HG03060 (cell line): ENCODE measurements around the gene ZCWPW2.

Experiments used
- ATAC-seq: cut with Tn5 transposase; IDR thresholded peaks from one replicate; pipeline ENCODE4 v1.9.1; 2021; ENCODE audit warnings: low read depth, moderate number of reproducible peaks; ENCODE audit not compliant: unreplicated experiment

ZCWPW2 gene

GRCh38 chr3:28349469-28350000 is 1.0 kb downstream of the ZCWPW2 start:
- no peak for ATAC-seq

- no peak for ATAC-seq
Measured at GRCh38 chr3:28376424-28376823, 27.9 kb downstream of the ZCWPW2 start.

DNA sequence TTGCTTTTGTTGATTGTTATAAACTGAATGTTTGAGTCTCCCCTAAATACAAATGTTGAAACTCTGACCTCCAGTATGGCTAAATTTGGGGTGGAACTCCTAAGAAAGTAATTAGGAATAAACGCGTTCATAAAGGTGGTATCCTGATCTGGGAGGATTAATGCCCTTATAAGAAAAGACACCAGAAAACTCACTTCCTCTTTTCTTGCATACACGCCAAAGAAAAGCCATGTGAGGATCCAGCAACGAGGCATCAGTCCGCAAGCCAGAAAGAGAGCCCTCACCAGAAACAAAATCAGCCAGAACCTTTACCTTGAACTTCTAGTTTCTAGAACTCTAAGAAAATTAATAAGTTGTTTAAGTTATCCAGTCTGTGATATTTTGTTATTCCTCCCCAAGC is 37.5 kb downstream of the ZCWPW2 start:
- ATAC-seq = no peak

GRCh38 chr3:28388978-28389377 is 40.5 kb downstream of the ZCWPW2 start:
- ATAC-seq = no peak

- no peak for ATAC-seq
Measured at GRCh38 chr3:28399206-28399605, 50.7 kb downstream of the ZCWPW2 start.

DNA sequence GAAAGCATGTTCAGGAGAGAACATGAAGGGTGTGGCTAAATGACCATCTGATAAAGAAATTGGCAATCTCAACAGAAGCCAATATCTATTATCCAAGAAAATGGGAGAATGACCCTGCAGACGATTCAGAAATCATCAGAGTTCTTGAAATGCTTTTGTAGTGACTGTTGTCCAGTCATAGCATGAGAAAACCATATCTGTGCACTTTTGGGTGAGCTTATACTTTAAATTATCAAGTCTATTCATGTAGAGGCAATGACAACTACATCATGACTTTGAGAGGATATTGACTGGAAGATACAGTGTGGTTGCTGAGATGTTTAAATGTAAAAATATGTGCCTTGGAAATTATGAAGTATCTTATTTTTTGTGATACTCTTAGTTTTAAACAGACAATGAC is 57.7 kb downstream of the ZCWPW2 start:
- no peak for ATAC-seq

DNA sequence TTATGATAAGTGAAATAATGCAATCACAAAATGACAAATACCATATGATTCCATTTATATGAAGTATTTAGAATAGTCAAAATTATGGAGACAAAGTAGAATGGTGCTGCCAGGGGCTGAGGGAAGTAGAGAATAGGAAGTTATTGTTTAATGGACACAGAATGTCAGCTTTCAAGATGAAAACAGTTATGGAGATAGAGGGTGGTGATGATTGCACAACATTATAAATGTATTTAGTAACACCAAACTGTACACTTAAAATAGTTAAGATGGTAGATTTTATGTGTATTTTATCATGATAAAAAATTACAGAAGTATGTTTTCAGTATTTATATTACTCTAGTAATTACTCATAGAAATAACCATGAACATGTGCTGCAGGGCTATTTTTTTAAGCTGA is 100.9 kb downstream of the ZCWPW2 start:
- ATAC-seq = no peak

DNA sequence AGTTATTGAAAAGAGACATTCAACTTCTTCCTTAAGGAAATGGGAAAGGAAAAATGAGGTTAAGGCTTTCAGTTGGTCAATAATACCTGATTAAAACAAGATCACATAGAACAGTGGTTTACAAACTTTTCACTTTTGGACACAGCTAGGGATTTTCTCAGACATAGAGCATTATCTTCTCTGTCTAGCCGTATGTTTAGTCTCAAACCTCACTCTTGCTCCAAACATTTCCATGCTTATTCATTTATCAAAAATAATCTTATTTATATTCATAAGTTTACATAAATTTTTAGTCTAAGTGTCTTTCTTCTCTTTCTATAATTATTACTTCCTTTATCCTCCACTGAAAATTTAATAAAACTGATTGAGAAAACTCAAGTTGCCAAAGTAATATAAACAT is 114.3 kb downstream of the ZCWPW2 start:
- ATAC-seq = no peak

DNA sequence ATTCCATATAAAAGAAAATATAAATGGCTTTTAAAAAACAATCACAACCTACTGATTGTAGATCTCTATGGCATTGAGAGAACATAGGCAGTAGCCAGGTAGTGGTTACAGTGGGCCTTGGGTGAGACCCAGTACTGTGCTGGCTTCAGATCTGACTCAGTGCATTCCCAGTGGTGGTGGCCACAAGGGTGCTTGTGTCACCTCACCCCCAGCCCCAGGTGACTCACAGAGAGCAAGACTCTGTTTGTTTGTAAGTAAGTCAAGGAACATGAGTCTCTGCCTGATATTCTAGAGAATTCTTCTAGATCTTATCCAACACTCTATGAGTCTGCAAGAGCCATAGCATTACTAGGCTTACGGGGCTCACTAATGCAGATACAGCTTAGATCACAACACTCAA is 118.9 kb downstream of the ZCWPW2 start:
- no peak for ATAC-seq

DNA sequence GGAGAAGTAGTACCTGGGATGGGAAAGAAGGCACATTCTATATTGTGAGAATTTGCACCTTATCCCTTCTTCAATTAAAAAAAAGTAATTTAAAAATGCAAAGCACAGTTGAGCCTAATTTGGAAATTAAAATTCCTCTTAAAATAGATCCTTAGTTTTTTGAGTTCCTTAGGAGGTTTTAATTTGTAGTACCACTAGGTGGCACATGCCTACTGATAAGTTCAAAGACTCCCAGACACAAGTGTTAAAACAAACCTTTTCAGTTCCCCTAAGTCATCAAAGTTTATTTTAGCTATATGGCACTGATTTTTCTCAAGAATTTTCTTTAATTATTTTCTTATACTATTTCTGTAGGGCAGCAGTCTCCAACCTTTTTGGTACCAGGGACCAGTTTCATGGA is 127.7 kb downstream of the ZCWPW2 start:
- ATAC-seq = no peak

DNA sequence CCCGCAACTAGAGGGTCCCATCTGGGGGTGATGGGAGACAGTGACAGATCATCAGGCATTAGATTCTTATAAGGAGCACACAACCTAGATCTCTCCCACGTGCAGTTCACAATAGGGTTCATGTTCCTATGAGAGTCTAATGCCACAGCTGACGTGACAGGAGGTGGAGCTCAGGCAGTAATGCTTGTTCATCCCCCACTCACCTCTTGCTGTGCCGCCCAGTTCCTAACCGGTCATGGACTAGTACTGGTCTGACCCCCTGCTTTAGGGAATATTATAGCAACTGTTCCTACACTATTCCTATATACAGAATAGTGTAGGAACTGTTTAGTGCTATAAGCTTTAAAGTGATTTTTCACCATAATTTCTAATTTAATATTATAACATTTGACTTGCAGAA is 128.2 kb downstream of the ZCWPW2 start:
- ATAC-seq = no peak

- no peak for ATAC-seq
Measured at GRCh38 chr3:28485164-28485563, 136.6 kb downstream of the ZCWPW2 start.

DNA sequence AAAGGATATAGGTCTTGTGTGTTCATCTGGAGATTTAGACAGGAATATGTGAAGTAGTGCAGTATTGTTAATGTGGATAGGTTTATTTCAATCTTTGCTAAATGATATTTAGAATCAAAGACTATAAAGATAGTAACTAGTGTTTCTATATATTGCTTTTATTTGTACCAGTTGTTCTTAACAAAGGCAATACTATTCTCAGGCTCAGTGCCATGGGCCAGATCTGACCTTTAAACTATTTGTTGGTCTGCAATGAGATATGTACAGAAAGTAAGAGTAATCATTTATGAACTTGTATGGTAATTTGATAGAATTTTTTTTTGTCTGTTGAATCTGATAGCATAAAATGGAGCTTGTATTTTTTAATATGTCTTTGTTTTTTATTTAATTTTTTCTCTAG is 146.8 kb downstream of the ZCWPW2 start:
- no peak for ATAC-seq

GRCh38 chr3:28502397-28502937 is 153.9 kb downstream of the ZCWPW2 start:
- no peak for ATAC-seq

- ATAC-seq = no peak
Measured at GRCh38 chr3:28504976-28505375, 156.5 kb downstream of the ZCWPW2 start.

DNA sequence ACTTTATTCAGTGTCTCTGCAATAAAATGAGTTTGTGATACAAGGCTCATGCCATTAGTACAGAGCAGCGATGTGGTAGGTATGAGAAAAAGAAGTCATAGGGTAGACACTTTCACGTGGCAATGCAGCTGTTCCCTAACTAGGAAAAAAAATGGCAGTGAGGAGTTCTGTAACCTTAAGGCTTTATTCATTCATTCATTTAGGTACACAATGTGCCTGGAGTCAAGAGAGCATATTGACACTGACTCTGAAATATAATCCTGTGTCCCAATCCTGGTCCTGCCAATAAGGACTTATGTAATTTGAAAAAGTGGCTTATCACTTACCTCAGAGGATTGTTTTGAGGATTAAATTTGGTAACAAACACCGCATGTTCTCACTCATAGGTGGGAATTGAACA is 173.1 kb downstream of the ZCWPW2 start:
- ATAC-seq = no peak

DNA sequence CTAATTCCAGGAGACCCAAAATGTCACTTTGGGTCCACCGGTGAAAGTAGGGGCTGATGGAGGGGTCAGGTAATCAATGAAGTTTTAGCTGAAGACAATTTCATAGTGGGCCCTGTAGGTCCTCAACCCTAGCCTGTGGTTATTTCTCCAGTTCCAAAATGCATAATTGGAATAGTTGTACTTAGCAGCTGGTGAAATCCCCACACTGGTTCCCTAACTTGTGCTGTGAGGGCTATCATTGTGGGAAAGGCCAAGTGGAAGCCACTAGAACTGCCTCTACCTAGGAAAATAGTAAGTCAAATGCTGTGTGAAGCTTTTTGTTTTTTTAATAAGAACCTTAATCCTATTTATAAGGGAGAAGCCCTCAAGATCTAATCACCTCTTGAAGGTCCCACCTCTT is 193.8 kb downstream of the ZCWPW2 start:
- no peak for ATAC-seq

GRCh38 chr3:28544236-28544635 is 195.7 kb downstream of the ZCWPW2 start:
- ATAC-seq = no peak

DNA sequence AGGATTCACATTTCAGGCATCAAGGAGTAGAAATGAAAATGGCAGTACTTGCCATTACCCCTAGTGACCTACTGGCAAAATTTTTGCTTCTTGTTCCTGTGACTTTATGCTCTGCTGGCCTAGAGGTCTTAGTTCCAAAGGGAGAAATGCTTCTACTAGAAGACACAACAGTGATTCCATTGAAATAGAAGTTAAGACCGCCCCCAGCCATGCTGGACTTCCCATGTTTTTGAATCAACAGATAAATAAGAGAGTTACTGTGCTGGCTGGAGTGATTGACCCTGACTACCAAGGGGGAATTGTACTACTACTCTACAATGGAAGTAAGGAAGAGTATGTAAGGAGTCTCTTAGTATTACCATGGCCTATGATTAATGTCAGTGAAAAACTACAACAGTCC is 196.3 kb downstream of the ZCWPW2 start:
- ATAC-seq = no peak

- no peak for ATAC-seq
Measured at GRCh38 chr3:28547677-28548076, 199.2 kb downstream of the ZCWPW2 start.

DNA sequence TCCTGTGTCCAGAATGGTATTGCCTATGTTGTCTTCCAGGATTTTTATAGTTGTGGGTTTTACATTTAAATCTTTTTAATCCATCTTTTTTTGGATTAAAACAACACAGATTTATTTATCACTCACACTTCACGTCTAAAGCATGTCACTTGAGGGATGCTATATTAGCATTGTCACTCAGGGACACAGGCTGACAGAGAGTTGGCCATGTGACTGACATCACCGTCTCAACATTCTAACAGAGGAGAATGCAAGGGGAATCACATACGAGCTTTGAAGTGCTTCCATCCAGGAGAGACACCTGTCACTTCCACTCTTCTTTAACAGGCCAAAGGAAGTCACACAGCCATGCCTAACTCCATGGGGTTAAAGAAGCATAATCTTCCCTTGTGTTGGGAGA is 204.7 kb downstream of the ZCWPW2 start:
- no peak for ATAC-seq

DNA sequence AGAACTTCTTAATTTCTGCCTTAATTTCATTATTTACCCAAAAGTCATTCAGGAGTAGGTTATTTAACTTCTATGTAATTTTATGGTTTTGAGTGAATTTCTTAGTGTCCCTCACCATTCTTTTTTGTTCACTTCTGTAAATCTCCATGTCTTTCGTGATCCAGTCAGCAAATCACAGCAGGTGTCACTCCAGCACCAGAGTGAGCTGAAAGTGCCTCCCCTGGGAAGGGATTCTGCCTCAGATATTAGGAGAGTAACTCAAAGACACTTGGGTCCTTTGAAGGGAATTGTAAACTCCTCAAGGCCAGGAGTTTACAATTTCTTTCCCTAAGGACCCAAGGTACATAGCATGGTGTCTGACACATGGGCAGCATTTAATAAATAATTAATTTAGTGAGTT is 207.7 kb downstream of the ZCWPW2 start:
- no peak for ATAC-seq

- ATAC-seq = no peak
Measured at GRCh38 chr3:28564211-28564610, 215.7 kb downstream of the ZCWPW2 start.
